GM18861 (cell line): ENCODE results near the gene FLT1.

Source experiments
- ATAC-seq: cut with Tn5 transposase; IDR thresholded peaks from one replicate; pipeline ENCODE4 v1.9.1; 2021; ENCODE audit not compliant: unreplicated experiment

FLT1 gene

GRCh38 chr13:28349907-28350654, 144.8 kb downstream of the FLT1 start:
- no peak for ATAC-seq

DNA sequence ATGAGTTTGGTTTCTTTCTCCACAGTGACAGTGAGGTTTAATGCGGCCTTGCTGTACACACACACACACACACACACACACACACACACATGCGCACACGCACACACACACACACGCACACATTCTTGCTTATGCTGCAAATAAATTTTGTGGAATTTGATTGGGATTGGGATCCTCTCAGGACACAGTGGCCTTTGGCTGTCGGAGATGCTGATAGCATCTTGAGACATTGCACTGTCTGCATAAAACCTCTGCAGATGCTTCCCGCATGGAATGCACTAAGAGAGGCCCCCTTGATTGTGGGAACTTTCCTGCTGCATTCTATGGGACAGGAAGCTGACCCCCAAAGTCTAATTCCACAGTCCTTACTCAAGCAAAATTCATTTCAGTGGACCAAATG, 145.6 kb downstream of the FLT1 start:
- no peak for ATAC-seq

- ATAC-seq, result no peak
Measured at GRCh38 chr13:28347456-28348371, 147.2 kb downstream of the FLT1 start.

GRCh38 chr13:28346154-28346553, 148.8 kb downstream of the FLT1 start:
- ATAC-seq, result no peak

GRCh38 chr13:28344163-28344562, 150.8 kb downstream of the FLT1 start:
- ATAC-seq, result no peak

GRCh38 chr13:28342251-28342650, 152.7 kb downstream of the FLT1 start:
- ATAC-seq, result no peak

DNA sequence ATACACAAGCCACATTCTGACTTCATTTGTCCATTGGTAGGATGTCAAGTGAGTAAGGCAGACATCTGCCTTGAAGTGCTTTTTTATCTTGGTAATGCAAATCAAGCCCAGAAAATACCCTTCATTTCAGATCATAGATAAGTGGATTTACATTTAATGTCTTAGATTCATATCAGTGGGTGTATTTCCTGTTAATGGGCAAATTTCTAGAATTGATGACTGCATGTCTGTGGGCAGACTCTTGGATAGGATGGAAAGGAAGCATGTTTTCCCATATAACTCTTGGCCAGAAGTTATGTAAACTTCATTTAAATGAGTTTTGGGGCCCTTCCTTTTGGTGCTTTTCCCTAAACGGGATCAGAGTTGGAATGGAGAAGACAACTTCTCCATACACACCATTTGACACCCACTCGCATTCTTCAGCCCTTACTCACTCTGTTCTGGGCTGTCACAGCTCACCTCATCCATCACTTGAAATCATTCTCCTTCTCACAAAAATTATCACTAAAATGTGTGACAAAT, 154.6 kb downstream of the FLT1 start:
- ATAC-seq, result no peak

DNA sequence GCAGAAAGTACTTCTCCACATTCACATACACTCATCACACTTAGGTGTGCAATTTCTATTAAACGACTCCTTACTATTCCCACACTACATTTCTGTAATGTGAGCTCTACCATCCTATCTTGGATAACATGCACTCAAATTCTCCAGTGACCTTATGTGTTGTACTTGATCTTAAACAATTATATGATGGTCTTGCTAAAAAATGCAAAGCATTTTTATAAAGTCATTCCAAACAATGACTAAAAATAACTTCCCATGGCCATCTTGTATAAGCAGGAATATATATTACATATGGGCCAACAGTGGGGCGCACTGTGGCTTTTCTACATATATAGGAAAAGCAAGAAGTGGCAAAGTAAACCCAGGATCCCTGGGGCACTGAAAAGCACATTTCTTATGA, 155.5 kb downstream of the FLT1 start:
- no peak for ATAC-seq

DNA sequence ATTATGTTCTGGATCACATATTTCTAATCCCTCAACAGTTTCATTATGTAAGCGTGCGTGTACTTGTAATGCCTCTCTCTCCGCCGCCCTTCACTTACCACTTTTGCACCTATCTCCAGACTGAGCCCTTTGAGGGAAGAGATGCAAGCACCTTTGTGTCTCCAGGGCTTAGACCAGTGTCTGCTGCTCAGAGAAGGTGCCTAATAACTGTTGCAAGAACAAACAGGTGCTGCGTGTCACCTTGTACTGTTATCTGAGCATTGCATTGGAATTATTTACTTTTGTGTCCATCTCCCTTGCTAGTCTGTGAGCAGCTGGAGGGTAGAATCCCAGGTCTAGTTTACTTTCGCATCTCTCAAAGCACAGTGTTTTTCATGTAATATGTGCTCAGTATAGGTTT, 156.2 kb downstream of the FLT1 start:
- ATAC-seq, result no peak

DNA sequence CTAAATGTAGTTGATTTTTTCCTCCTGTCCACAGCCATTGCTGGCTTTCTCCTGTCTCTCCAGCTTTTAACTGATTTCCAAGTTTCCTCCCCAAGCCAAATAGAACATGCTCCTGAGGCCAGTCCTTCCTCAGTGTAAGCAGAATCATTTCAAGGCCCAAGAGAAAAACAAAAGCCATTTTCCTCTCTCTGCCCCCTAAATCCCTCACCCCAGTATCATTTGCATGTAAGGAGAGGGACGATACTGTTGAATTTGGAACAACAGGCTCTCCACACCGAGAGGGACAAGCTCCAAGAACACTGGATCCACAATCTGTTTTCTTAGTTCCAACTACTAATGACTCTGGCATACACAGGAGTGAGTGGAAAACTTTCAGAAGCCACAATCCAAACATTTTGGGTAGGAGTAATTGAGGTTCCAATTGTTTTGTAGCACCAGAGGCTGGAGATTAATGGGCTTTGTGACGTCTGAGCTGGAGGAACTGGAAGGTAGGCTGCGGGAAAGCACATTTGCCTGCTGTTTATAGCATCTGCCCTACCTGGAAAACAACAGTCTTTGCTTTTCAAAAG, 156.8 kb downstream of the FLT1 start:
- no peak for ATAC-seq

GRCh38 chr13:28337166-28338005, 157.5 kb downstream of the FLT1 start:
- ATAC-seq, result no peak

- no peak for ATAC-seq
Measured at GRCh38 chr13:28336193-28336657, 158.7 kb downstream of the FLT1 start.

GRCh38 chr13:28333204-28333881, 161.6 kb downstream of the FLT1 start:
- ATAC-seq, result no peak

DNA sequence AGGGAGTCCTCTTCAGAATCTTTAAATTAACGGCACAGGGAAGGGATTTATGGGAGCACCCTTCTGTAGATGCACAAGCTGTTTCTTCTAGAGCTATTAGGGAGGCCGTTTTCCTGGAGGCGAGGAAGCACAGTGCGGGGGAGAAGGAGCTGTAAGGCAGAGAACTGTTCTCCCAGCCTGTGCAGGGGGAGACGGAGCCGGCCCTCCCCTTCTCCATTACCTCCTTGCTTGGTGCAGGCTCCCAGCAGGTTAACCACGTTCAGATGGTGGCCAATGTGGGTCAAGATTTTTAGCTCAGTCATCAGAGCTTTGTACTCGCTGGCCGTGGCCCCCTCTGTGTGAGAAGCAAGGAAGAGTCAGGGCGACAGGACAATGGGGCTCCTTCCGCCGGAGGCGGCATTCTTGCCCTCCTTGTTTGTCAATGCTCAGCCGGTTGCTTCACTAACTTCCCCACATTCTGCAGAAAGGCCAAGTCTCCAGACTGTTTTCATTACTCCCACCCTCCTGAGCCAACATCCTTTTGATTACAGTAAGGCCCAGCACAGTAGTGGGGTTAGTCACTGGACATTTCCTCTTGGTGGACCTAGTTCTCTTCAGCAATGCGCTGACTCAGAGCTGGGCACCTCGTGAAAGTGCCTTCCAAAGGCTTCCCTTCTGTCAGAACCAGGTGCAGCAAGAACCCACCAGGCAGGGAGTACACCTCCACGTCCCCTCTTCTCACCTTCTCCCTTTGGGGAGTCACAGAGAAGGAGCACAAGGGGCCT, 165.4 kb downstream of the FLT1 start:
- no peak for ATAC-seq

DNA sequence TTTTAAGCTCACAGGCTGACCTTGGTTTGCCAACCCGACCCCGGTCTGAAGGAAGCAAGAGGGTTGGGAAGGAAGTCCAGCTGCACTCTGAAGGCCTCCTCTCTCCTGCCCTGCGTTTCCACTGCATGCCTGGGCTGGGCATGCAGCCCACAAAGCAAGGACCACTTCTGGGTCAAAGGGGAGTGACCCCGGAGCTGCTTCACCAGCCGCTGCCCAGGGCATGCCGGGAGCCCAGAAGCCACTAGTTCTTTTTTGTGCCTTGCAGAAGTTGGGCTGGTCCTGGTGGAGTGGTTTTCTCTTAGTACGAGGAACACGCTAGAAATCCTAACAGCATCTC, 166.7 kb downstream of the FLT1 start:
- ATAC-seq, result no peak

DNA sequence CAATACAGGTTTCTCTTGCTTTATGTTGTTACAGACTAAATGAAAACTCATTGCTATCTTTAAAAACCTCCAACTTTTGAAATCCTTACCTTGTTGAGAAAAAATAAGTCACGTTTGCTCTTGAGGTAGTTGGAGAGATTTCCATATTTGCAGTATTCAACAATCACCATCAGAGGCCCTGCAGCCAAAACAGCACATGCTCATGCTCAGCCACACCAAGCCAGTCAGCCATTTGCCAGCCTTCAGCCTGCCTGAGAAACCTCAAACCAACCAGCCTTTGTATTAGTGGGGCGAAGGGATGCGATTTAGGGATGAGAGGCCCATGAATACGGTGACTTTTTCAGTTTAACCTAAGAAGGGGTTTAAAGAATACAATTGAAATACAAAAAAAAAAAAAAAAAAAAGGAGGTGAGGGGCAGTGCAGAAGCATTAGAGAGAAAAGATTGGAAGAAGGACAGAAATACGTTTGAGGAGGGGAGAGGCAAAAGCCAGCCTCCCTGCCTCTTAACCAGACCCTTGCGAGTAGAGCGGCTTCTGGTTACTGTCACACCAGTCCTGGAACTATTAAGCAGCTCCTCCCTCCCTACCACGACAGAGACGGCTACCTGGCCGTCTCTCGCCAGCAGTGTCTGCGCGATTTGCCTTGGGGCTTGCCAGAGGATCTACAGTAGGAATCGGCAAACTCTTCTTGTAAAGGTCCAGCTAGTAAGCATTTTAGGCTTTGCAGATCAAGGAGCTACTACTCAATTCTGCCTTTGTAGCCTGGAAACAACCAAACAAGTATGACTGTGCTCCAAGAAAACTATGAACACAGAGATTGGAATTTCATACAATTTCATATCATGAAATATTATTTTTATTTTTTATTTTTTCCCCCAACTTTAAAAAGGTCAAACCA, 167.3 kb downstream of the FLT1 start:
- no peak for ATAC-seq

GRCh38 chr13:28326056-28326455, 168.9 kb downstream of the FLT1 start:
- no peak for ATAC-seq

DNA sequence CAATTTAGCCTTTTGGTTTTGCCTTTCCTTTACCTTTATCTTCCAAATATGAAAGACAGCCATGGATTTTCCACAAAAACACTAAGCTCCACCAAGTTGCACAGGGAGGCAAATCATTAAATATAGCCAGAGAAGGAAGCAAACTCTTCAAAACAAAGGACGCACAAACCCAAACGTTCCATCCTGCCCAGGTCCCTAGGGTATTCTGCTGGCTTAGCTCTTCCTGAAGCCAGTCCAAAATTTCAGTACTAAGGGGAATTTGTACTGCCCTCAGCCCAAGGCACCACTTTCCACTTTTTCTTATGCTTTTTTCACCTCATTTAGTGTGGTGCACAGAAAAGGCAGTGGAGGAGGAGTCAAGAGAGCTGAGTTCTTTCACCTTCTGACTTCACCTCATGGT, 169.9 kb downstream of the FLT1 start:
- no peak for ATAC-seq
